ENCODE data around the gene AARSD1. TPM values are rescaled to one million over a fixed set of nuclear protein-coding genes. Genes with fewer than 3 reads are reported as not detected.

Gene AARSD1, protein sequence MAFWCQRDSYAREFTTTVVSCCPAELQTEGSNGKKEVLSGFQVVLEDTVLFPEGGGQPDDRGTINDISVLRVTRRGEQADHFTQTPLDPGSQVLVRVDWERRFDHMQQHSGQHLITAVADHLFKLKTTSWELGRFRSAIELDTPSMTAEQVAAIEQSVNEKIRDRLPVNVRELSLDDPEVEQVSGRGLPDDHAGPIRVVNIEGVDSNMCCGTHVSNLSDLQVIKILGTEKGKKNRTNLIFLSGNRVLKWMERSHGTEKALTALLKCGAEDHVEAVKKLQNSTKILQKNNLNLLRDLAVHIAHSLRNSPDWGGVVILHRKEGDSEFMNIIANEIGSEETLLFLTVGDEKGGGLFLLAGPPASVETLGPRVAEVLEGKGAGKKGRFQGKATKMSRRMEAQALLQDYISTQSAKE
- 50.1 and 52.2 TPM in 2 replicates for total RNA-seq

DNA sequence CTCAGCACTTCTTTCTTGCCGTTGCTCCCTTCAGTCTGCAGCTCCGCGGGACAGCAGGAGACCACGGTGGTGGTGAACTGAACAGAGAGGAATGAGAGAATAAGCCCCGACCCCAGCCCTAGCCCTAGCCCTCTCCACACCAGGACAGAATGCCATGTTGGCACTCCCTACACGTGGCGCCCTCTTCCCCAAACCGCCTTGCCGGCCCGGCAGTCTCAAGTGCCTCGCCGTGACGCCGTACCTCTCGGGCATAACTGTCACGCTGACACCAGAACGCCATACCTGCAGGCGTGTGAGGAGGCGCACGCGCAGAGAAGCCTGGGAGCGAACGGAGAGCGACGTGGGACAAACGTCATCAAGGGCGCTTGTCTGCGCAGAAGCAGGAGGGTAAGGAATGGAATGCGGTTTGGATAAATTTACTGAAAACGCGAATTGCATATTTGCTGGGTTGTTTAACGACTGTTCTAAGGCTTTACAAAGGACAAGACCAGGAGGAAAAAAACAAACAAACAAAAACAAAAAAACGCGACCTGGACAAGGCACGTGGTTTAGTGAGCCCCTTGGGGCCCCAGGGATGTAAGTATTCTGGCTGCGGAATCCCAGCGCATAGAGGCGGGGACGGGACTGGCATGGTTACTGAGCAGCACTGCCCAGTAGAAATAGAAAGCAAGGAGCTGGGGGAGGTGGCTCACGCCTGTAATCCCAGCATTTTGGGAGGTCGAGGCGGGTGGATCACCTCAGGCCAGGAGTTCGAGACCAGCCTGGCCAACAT, at the start of gene AARSD1:
AARSD1 (minus strand) TSS at position 294 of the 772 bp plus-strand sequence; CDS start at position 280, 14 bp downstream.
- intact Hi-C loops (cut with micrococcal nuclease) = loop anchor here (1.0 to 2.0 kb wide), 2 partner anchors 16 to 34 kb away; partner anchors contain the start of genes PTGES3L, RPL27 and RUNDC1

DNA sequence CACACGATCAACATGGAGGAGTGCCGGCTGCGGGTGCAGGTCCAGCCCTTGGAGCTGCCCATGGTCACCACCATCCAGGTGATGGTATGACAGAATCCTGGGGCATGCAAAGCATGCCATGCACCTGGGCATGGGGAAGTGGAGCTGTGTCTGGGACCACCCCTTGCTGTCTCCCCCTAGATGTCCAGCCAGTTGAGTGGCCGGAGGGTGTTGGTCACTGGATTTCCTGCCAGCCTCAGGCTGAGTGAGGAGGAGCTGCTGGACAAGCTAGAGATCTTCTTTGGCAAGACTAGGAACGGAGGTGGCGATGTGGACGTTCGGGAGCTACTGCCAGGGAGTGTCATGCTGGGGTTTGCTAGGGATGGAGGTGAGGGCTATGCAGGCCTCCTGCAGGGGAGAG, 49.0 kb upstream of the AARSD1 start:
- intact Hi-C loops (cut with micrococcal nuclease) = no loop called here

DNA sequence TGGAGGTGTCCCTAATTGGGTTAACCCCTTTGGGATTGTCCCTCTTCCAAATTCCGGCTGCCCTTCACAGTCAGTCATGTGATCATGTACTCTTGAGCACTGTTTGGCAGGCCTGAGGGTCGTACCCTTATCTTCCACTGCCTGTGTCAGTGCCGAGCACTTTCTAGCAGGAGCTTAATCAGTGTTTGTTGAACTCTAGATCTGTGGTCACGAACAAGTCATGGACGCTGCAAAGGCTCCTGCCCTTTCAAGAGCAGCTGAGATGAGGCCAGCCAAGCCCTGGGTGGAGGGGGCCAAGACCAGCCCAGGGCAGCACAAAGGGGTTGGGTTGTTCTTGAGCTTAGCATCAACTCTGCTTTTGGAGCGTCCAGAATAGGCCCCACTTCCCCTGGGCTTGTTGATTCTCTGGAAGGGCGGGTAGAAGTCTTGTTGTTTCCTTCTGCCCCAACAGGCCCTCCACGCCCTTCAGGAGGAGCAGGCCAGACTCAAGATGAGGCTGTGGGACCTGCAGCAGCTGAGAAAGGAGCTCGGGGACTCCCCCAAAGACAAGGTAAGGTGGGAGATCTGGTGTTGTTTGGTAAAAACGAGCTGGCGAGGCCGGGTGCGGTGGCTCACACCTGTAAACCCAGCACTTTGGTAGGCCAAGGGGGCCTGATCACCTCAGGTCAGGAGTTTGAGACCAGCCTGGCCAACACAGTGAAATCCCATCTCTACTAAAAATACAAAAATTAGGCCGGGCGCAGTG, 47.6 kb upstream of the AARSD1 start:
- intact Hi-C loops (cut with micrococcal nuclease) = no loop called here

DNA sequence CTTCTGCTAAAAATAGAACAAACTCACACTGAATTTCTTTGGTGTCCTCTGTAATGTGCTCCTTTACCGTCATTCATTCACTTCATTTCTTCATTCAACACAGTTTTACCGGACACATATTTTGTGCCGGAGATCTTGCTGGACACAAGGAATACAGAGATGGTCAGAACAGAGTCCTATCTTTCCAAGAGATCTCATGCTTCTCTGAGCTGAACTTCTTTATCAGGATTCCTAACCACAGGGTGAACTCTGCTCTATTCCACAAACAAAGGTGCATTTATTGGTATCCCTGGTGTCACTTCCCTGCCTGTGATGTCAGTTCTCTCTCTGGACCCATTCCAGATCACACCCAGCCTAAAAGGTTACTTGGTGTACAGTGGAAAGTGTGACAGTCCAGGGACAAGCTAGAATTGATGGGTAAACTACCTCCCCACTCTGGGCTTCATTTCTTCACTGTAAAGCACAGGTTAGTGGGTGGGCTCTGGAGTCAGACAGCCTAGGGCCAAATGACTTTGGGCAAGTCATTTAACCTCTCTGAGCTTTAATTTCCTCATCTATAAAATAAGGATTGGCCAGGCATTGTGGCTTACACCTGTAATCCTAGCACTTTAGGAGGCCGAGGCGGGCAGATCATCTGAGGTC, 46.5 kb upstream of the AARSD1 start:
- intact Hi-C loops (cut with micrococcal nuclease) = no loop called here

DNA sequence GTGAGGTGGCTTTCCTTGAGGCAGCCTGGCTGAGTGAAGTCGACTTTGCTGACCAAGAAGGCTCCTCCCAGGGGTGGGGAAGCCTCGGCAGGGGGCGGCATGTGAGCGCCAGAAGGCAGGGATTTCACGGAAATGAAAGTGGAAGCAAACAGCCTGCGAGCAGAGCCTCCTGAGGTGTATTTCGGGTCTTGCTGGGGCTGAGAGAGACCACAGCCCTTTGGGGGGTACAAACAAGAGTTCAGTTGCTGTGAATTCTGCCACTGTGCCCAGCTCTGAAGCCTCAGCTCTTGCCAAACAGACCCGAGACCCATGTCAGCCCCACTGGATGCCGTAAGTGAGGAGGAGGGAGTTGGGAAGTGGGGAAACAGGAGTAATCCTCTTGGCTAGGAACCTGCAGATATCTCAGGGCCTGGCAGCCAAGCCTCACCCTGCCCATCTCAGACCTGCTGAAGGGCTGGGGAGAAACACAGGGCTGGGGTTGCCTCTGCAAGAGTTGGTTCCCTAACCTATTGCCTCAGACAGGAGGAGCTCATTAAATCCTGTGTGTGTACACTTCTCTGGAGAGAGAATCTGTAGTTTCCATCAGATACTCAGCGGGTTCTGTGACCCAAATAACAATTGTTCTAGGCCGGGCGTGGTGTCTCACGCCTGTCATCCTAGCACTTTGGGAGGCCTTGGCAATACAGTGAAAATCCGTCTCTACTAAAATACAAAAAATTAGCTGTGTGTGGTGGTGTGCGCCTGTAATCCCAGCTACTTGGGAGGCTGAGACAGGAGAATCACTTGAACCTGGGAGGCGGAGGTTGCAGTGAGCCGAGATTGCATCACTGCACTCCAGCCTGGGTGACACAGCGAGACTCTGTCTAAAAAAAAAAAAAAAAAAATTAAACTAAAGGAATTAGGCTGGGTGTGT, 42.6 kb upstream of the AARSD1 start, which contains the start of gene IFI35:
IFI35 (plus strand) TSS at position 146 of the 913 bp plus-strand sequence; CDS start at position 310, 164 bp downstream.
- intact Hi-C loops (cut with micrococcal nuclease) = loop anchor here (1.0 to 10.0 kb wide), 2 partner anchors 9 to 208 kb away; partner anchors contain the start of genes RPL27 and TMEM106A

DNA sequence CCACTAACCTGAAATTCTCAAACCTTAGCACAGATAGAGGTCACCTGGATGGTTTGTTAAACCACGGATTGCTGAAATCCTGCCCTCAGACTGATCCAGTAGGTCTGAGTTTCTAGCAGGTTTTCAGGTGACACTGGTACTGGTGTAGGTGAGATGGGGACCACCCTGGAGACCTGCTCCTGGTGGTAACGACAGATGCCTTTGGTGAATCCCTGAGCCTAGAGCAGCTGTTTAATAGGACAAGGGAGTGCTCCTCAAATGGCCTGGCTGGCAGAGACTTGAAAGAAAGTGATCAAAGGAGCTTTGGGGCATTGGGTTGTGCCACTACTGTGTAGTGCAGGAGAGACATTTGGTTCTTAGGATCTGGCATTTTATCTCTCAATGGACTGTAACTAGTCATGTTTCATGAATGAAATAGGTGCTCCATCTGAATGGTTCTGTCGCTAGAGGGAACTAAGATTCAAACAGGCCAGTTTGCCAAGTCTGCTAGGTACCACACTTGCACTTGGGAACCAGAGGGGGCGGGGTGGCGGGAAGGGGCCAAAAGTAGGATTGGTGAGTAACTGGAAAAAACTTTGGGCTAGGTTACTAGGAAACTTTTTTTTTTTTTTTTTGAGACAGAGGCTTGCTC, 39.4 kb upstream of the AARSD1 start:
- intact Hi-C loops (cut with micrococcal nuclease) = loop anchor here (10.0 kb wide), 1 partner anchor 211 kb away; the partner anchor contains the start of gene TMEM106A

DNA sequence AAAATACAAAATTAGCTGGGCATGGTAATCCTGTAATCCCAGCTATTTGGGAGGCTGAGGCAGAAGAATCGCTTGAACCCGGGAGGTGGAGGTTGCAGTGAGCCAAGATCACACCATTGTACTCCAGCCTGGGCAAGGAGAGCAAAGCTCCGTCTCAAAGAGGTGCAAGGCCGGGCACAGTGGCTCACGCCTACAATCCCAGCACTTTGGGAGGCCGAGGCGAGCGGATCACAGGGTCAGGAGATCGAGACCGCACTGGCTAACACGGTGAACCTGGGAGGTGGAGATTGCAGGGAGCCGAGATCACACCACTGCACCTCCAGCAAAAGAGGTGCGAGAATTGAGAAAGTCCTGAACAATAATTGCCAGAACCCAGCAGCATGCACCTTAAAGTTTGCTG, 36.6 kb upstream of the AARSD1 start:
- intact Hi-C loops (cut with micrococcal nuclease) = loop anchor here (10.0 kb wide), 1 partner anchor 214 kb away; the partner anchor contains the start of gene TMEM106A

DNA sequence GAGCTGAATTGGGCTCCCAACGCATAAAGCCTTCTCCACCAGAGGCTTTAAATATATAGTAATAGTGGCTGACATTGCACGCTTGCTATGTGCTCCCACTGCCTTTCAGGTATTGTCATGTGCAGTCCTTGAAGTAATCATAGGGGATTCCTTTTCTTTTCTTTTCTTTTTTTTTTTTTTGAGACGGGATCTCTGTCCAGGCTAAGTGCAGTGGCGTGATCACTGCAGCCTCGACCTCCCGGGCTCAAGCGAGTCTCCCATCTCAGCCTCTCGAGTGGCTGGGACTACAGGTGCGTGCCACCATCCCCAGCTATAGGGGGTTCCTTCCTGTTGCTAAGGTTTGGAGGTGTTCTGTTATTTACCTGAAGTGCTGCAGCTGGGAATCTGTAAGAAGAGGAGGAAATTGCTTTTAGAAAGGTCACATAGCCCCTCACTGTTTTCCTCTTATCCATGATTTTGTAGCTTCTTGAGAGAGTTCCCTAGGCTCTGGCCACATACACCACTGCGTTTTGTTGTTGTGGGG, 34.8 kb upstream of the AARSD1 start:
- intact Hi-C loops (cut with micrococcal nuclease) = loop anchor here (2.0 to 10.0 kb wide), 3 partner anchors 34 to 486 kb away; partner anchors contain the start of genes AARSD1, BRCA1 and DHX8

DNA sequence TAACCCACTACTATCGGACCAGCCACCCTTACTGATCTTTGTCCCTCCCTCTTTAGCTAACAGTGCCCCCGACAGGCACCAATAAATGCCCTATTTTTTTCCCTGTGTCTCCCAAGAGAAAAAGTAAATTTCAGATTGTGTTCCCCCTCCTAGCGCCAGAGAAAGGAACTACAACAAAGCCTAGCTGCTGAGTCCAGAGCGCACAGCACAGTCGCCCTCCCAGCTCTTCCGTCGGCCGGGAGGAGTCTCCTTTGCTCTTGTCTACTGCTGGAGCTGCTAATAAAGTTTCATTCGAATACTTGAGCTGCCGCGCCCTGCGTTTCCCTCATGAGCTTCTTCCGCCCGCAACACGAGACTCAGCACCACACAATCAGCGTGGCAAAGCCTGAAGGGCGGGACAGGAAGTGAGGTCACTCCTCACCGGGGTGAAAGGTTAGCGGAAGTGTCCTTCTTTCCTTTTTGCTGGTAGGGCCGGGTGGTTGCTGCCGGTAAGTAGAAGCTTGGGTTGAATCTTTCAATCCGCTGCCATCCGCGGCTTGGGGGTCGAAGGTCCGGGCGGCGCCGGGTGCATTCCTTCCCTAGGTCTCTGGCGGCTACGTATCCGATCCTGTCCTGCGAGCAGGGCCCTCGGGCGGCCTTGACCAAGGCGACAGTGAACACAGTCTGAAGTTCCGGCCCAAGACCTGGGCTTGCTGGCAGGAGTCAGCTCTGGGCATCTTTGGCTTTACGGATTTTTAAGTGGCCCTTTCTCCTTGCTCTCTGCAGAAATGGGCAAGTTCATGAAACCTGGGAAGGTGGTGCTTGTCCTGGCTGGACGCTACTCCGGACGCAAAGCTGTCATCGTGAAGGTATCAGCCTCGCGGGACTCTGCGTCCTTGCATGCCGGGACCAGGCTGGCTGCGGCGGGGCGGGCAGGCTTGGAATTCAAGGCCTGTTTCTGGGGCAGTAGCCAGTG, 34.0 kb upstream of the AARSD1 start, which contains the start of gene RPL27:
RPL27 (plus strand) TSS at position 436 of the 955 bp plus-strand sequence; CDS start at position 768, 332 bp downstream.
- intact Hi-C loops (cut with micrococcal nuclease) = loop anchor here (1.0 to 10.0 kb wide), 8 partner anchors 8 to 487 kb away; partner anchors contain the start of genes AARSD1, BRCA1, DHX8 and IFI35

DNA sequence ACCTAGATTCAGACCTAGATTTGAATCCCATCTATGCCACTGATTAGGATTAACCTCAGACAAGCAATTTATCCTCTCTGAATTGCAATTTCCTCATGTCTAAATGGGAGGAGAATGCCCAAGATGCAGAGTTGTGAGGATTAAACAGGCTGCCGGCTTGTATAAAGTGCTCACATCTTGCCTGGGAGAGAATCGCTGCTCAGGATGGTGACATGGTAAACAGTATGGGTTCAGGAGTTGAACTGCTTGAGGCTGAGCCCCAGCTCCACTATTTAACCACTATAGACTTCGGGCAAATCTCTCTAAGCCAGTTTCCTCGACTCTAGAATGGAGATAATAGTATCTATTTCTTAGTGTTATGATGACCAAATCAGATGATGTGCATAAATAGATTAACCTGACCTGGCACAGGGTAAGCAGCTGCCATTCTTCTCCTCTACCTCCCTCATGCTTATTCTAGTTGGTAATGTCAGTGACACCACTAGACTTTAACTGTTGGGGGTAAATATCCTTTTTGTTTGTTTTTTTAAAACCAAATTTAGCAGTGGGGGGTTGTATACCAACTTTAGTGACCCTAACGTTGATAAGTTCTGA, 33.2 kb upstream of the AARSD1 start:
- intact Hi-C loops (cut with micrococcal nuclease) = loop anchor here (5.0 to 10.0 kb wide), 2 partner anchors 130 to 487 kb away; partner anchors contain the start of genes BRCA1 and DHX8

DNA sequence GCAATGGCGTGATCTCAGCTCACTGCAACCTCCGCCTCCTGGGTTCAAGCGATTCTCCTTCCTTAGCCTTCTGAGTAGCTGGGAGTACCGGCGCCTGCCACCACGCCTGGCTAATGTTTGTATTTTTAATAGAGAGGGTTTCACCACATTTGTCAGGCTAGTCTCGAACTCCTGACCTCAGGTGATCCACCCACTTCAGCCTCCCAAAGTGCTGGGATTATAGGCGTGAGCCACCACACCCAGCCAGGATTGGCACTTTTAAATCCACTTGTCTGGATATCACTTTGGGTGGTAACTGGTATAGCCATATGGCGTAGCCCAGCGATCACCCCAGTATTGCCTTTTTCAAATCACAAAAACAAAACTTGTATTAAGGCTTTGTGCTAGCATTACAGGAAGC, 29.7 kb upstream of the AARSD1 start:
- intact Hi-C loops (cut with micrococcal nuclease) = loop anchor here (10.0 kb wide), 1 partner anchor 491 kb away; the partner anchor contains the start of gene DHX8

DNA sequence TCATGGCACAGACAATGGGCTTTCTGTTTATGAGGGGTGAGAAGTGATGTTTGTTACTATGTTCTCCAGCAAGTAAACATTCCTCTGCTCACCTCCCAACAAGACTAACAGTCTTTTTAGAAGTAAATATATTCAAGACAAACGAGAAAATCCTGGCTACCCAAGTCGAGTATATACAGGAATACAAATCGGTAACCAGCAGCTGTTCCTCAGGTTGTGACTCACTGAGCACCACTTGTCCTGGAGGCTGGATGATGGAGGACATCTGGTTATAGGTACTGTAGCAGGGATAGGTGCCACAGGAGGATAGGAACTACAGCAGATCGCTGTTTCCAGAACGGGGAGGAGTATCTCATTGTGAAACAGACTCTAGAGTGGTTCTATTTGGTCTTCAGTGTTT, 28.6 kb upstream of the AARSD1 start:
- intact Hi-C loops (cut with micrococcal nuclease) = loop anchor here (10.0 kb wide), 1 partner anchor 492 kb away; the partner anchor contains the start of gene DHX8

DNA sequence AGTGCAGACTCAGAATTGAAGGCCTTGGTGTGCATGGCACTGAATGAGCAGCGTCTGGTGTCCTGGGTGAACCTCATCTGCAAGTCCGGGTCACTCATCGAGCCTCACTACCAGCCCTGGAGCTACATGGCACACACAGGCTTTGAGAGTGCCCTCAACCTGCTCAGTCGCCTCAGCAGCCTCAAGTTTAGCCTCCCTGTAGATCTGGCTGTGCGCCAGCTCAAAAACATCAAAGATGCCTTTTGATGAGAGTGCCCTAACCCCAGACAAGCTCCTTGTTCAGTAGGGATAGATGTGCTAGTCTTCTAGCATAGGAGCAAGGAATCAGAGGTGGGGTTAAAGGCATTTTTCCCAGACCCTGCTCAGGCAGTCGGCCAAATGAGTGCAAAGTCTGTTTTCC, 27.2 kb upstream of the AARSD1 start:
- intact Hi-C loops (cut with micrococcal nuclease) = loop anchor here (10.0 kb wide), 1 partner anchor 493 kb away; the partner anchor contains the start of gene DHX8

DNA sequence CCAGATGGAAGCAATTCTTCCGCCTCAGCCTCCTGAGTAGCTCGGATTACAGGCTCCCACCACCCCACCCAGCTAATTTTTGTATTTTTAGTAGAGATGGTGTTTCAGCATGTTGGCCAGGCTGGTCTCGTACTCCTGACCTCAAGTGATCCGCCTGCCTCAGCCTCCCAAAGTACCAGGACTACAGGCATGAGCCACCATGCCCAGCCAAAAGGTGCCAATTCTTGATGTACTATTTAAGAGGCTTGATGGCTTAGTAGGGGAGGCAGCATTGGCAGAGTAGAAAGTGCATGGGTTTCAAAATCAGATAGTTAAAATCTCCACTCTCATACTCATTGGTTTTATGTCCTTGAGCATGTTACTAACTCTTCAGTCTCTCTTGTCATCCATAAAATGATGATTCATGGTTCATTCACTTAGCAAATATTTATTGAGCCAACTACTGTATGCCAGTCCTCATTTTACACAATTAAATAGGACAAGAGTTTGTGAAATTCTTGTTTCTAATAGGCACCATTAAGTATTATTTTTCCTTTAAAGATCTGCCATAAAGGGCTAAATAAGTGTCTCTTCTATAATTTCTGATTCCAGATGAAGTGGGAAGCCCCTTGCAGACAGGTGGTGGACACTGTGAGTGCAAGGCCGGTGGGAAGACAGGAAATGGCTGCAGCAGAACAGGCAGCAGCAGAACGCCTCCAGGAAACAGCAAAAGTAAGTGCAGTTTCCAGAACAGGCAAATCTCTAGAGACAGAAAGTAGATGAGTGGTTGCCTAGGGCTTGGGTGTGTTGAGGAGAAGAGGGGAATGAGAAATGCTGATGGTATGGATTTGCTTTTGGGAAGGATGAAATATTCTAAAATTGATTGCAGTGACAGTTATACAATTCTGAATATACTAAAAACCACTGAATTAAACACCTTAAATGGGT, 25.7 kb upstream of the AARSD1 start:
- intact Hi-C loops (cut with micrococcal nuclease) = loop anchor here (10.0 kb wide), 1 partner anchor 495 kb away; the partner anchor contains the start of gene DHX8

DNA sequence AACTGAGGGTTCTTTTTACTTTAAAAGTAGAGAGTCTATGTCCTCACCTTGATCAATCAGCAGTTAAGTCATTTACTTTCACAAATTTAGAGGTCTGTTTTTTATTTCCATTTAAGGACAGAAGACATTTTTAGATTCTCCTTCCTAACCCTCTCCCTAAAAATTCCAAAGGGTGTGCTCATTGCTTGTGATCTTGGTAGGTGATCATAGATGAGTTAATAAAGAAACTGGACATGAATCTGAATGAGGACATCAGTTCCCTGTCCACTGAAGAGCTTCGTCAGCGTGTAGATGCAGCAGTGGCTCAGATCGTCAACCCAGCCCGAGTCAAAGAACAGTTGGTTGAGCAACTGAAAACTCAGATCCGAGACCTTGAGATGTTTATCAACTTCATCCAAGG, 24.9 kb upstream of the AARSD1 start:
- intact Hi-C loops (cut with micrococcal nuclease) = no loop called here

Data from T-helper 2 cell treated with Interferon-gamma antibody and Interleukin-4, amounts not matched to agents 100 ng/mL and 5 ng/mL, for 36 hours (primary cell).